Measurements from ENCODE around the gene FSTL4. TPM values are rescaled to one million over a fixed set of nuclear protein-coding genes. Genes with fewer than 3 reads are reported as not detected.
"Not testable (repeated sequence)": the region's sequence is repeated elsewhere in the genome, so short reads cannot be mapped to it uniquely, and the experiment has no call there.

The FSTL4 gene
- total RNA-seq, 4 donors from 2014 or later, result 0.22 to 0.47 (median 0.27) TPM; not detected in 1

DNA sequence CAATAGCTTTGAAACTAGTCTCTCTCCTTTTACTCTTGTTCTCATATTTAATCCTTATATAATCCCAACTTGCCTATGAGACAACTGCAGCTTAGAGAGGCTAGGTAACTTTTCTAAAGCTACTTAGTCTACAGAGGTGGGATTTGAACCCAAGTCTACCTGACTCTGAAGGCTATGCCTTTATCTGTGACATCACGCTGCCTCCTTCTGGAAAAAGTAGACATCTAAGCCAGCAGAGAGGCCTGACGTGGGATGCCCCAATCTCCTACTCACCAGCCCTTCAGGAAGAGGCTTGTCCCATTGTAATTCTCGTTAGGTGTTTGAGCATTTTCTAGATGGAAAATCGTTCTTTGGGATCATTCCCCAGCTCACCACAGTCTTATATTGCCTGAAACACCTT lies 393.0 kb downstream of the FSTL4 start:
- WGBS, 2 donors (ENCODE audit: low coverage in 1 of 2), result 67 to 78% methylated on average over 2 to 4 of the region's 4 CpGs
- H3K4me1 ChIP-seq, result no peaks in the 10 kb centered on the region
- H3K36me3 ChIP-seq, result no peaks in the 10 kb centered on the region
- no peaks in the 10 kb centered on the region for H3K27me3 ChIP-seq
- no peak for TF ChIP-seq POLR2A (IDR thresholded peaks at IDR 0.05)
- no peak overlapping the region for H3K4me3 ChIP-seq
- ATAC-seq, result no peak
- no peaks in the 10 kb centered on the region for H3K9me3 ChIP-seq
- no peak overlapping the region for H3K27ac ChIP-seq

DNA sequence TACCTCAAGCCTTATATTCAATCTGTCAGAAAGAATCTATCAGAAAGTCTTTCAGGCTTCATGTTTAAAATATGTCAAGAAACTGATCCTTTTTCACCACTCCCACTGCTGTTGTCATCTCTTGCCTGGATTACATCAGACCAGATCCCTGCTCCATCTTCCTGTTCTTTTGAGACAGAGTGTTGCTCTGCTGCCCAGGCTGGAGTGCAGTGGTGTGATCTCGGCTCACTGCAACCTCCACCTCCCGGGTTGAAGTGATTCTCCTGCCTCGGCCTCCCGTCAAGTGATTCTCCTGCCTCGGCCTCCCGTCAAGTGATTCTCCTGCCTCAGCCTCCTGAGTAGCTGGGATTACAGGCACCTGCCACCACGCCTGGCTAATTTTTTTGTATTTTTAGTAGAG lies 396.2 kb downstream of the FSTL4 start:
- not testable (repeated sequence) for ATAC-seq, H3K9me3 ChIP-seq, H3K4me3 ChIP-seq, H3K36me3 ChIP-seq, H3K27me3 ChIP-seq, H3K27ac ChIP-seq, H3K4me1 ChIP-seq
- WGBS, 2 donors (ENCODE audit: low coverage in 1 of 2), result 80 to 98% methylated on average over 1 to 4 of the region's 7 CpGs

DNA sequence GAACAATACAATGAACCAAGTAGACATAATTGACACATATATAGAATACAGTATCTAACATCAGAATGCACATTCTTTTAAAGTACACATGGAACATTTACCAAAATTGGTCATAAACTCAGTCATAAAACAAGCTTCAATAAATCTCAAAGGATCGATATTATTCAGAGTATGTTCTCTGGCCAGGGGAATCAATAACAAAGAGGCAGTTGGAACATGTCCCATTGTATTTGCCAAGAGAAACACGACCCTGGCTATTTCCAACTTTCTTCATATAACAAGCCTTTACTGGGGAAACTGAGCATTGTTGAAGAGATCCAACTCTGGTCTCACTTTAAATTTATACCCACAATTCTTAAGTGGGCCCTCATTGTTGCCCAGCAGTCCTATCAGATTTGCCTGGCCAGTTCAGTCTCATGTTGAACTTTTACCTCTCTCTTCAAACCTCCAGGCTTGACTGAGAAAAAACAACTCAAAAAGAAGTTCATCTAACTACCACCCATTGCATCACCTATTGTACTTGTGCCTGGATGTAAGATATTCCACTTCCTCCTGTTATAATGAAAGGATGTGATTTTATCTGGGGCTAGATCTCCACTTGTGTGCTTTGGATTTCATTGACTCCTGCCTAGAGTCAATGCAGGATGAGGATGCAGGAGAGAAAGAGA lies 398.1 kb downstream of the FSTL4 start:
- ATAC-seq, result no peak
- TF ChIP-seq EP300 (IDR thresholded peaks at IDR 0.05) (no peak), POLR2AphosphoS5 (IDR thresholded peaks at IDR 0.05) (no peak), POLR2A (IDR thresholded peaks at IDR 0.05) (no peak)
- TF ChIP-seq, protein P1, sequence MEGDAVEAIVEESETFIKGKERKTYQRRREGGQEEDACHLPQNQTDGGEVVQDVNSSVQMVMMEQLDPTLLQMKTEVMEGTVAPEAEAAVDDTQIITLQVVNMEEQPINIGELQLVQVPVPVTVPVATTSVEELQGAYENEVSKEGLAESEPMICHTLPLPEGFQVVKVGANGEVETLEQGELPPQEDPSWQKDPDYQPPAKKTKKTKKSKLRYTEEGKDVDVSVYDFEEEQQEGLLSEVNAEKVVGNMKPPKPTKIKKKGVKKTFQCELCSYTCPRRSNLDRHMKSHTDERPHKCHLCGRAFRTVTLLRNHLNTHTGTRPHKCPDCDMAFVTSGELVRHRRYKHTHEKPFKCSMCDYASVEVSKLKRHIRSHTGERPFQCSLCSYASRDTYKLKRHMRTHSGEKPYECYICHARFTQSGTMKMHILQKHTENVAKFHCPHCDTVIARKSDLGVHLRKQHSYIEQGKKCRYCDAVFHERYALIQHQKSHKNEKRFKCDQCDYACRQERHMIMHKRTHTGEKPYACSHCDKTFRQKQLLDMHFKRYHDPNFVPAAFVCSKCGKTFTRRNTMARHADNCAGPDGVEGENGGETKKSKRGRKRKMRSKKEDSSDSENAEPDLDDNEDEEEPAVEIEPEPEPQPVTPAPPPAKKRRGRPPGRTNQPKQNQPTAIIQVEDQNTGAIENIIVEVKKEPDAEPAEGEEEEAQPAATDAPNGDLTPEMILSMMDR (IDR thresholded peaks at IDR 0.05), result no peak
- Histone ChIP-seq H3K4me3 (no peak overlapping the region), H3K27me3 (peaks cover 21% of the 10 kb centered on the region), H3K4me1 (no peaks in the 10 kb centered on the region), H3K9me3 (no peaks in the 10 kb centered on the region), H3K36me3 (no peaks in the 10 kb centered on the region), H3K27ac (no peak overlapping the region)
- WGBS, 2 donors (ENCODE audit: low coverage in 1 of 2), result 66 to 100% methylated on average over 1 to 2 of the region's 2 CpGs

DNA sequence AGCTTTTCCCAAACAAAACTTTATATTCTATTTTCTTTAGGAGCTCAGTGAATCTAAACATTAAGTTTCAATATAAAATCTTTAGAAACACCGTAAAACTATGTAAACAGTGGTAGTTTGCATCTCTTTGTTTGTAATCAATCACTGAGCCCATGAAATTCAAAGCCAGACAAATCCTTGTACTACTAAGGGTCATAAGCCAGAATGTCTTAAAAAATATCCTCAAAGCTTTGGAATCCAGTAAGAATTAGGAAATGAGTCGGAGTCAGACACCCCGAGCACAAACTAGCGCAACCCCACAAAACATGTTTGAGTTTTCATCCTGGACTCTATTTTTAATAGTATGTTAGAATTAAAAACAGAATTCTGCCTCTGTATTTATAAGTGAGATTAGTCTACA lies 406.7 kb downstream of the FSTL4 start:
- Histone ChIP-seq H3K9me3 (peaks cover 0 to 11% (median 0%) of the 10 kb centered on the region in 3 donors), H3K4me3 (no peak overlapping the region), H3K27ac (no peak overlapping the region), H3K4me1 (no peaks in the 10 kb centered on the region), H3K27me3 (peaks cover 40% of the 10 kb centered on the region), H3K36me3 (no peaks in the 10 kb centered on the region)
- peak; percentile 62 for ATAC-seq
- 39 to 59% methylated on average over 4 of the region's 4 CpGs for WGBS, 2 donors (ENCODE audit: low coverage in 1 of 2)
- TF ChIP-seq POLR2A (IDR thresholded peaks at IDR 0.05), result no peak
- no peak for TF ChIP-seq EP300 (IDR thresholded peaks at IDR 0.05)
- peak; percentile 3 for TF ChIP-seq POLR2AphosphoS5 (IDR thresholded peaks at IDR 0.05)
- TF ChIP-seq, protein P1 (IDR thresholded peaks at IDR 0.05), result no peak

DNA sequence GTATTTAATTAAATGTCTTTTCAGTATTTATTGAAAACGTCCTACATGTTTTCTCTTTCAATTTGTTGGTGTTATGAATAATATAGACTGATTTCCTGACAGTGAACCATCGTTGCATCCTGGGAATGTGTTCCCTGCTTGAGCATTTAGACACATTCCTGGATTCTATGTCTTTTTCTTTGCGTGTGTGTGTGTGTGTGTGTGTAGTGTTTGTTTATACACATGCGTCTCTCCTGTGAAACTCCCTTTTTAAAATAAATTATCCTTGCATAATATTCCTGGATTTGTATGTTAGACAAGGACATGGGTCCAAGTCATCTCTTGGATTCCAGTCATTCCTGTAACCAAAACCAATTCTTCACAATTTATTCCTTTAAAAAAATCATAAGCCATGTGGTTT lies 407.1 kb downstream of the FSTL4 start:
- no peaks in the 10 kb centered on the region for H3K4me1 ChIP-seq
- no peak overlapping the region for H3K4me3 ChIP-seq
- WGBS, 2 donors (ENCODE audit: low coverage in 1 of 2), result 16 to 20% methylated on average over 3 to 4 of the region's 4 CpGs
- H3K27ac ChIP-seq, result no peak overlapping the region
- H3K27me3 ChIP-seq, result peaks cover 40% of the 10 kb centered on the region
- H3K9me3 ChIP-seq, result peaks cover 0 to 11% (median 0%) of the 10 kb centered on the region in 3 donors
- TF ChIP-seq, protein P1 (IDR thresholded peaks at IDR 0.05), result no peak
- TF ChIP-seq POLR2AphosphoS5 (IDR thresholded peaks at IDR 0.05), result peak; percentile 14
- H3K36me3 ChIP-seq, result no peaks in the 10 kb centered on the region
- peak; percentile 55 for ATAC-seq
